ENCODE data around the gene HERC6. TPM values are rescaled to one million over a fixed set of nuclear protein-coding genes. Genes with fewer than 3 reads are reported as not detected.

The HERC6 gene
- polyA plus RNA-seq, 1 of the 3 experiments (the other 2 are of a cell fraction): 1.7 TPM

DNA sequence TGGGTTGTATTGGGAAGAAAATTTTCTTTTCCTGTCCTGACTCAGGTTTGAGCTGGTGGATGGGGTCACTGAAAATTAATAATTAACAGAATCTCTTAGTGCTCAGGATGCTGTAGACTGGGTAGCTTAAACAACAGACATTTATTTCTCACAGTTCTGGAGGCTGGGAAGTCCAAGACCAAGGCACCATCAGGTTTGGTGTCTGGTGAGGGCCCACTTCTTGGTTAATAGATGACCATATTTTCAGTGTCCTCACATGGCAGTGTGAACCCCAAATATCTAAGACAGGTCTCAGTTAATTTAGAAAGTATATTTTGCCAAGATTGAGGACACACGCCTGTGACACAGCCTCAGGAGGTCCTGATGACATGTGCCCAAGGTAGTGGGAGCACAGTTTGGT, 31.1 kb downstream of the HERC6 start:
- POLR2A ChIA-PET: no interaction called here
- CTCF ChIA-PET: interaction anchor here (1.1 kb wide), 1 partner anchor 106 kb away, joined by 3 read pairs; no protein-coding TSS in a partner anchor
- no peaks in the 10 kb centered on the region for H3K4me1 ChIP-seq (ENCODE audit: control insufficient read depth in 1 of 2, insufficient read depth in 2 of 2, low read depth in 1 of 2, low read length in 1 of 2)
- no peak for TF ChIP-seq RFX5 (IDR thresholded peaks at IDR 0.05; ENCODE audit: low read length)
- no peak for TF ChIP-seq TEAD4 (IDR thresholded peaks at IDR 0.05; ENCODE audit: borderline replicate concordance, insufficient read depth)
- no peak overlapping the region for H2AFZ ChIP-seq (ENCODE audit: low read depth)
- no peaks in the 10 kb centered on the region for H3K27me3 ChIP-seq (ENCODE audit: insufficient read depth)
- no peak overlapping the region for H3K4me3 ChIP-seq (ENCODE audit: low read depth in 2 of 2, low read length in 1 of 2)
- no peak for DNase-seq
- no peaks in the 10 kb centered on the region for H3K9me3 ChIP-seq
- H3K4me2 ChIP-seq: no peak overlapping the region
- H3K79me2 ChIP-seq (ENCODE audit: insufficient read depth): no peaks in the 10 kb centered on the region
- no peaks in the 10 kb centered on the region for H3K9me2 ChIP-seq
- H3K27ac ChIP-seq (ENCODE audit: low read depth in 2 of 2, low read length in 1 of 2): no peak overlapping the region
- no peak overlapping the region for H3K9ac ChIP-seq
- WGBS (ENCODE audit: low lambda C conversion rate): 91% methylated on average over 1 of the region's 1 CpG
- no peaks in the 10 kb centered on the region for H4K20me1 ChIP-seq (ENCODE audit: insufficient read depth)
- no peaks in the 10 kb centered on the region for H3F3A ChIP-seq (replicated peaks; ENCODE audit: insufficient read depth)
- H3K36me3 ChIP-seq (replicated peaks in 1 of 2; ENCODE audit: control insufficient read depth in 1 of 2, insufficient read depth in 2 of 2, low read length in 1 of 2): no peaks in the 10 kb centered on the region

DNA sequence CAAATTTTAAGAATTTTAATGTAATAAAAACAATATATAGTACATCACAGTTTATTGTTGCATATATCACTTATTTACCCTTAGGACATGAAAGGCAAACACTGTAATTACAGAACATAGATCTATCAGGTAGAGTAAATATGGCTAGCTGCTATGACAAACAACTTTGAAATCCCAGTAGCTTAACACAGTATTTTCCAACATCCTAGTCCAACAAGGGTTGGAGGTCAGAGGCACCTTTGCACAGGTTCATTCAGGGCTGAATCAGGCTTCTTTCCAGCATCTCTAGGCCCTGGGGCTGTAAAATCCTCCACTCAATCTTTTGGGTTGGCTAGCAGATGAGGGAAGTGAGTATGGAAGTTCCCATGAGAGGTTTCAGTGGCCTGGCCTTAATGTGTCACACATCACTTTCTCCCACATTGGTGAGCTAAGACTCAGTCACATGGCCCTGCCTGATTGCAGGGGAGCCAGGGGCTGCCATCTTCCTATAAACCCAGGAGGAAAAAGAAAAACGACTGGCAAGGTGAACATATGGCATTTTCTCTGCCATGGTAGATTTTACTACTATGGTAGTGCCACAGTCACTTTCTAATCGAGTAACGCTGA, 32.9 kb downstream of the HERC6 start:
- ChIA-PET POLR2A (no interaction called here), CTCF (no interaction called here)
- Histone ChIP-seq H3K4me3 (ENCODE audit: low read depth in 2 of 2, low read length in 1 of 2) (no peak overlapping the region), H3K9me3 (no peaks in the 10 kb centered on the region), H3K9ac (no peak overlapping the region), H2AFZ (ENCODE audit: low read depth) (no peak overlapping the region), H3K27me3 (ENCODE audit: insufficient read depth) (no peaks in the 10 kb centered on the region), H3K27ac (ENCODE audit: low read depth in 2 of 2, low read length in 1 of 2) (no peak overlapping the region), H3K79me2 (ENCODE audit: insufficient read depth) (no peaks in the 10 kb centered on the region), H3K9me2 (no peaks in the 10 kb centered on the region), H4K20me1 (ENCODE audit: insufficient read depth) (no peaks in the 10 kb centered on the region), H3K36me3 (replicated peaks in 1 of 2; ENCODE audit: control insufficient read depth in 1 of 2, insufficient read depth in 2 of 2, low read length in 1 of 2) (no peaks in the 10 kb centered on the region), H3K4me1 (ENCODE audit: control insufficient read depth in 1 of 2, insufficient read depth in 2 of 2, low read depth in 1 of 2, low read length in 1 of 2) (no peaks in the 10 kb centered on the region), H3F3A (replicated peaks; ENCODE audit: insufficient read depth) (no peaks in the 10 kb centered on the region), H3K4me2 (no peak overlapping the region)
- no peak for DNase-seq
- TF ChIP-seq FOXJ3 (CRISPR knock-in tag; IDR thresholded peaks at IDR 0.05): no peak
- TF ChIP-seq, protein P1, sequence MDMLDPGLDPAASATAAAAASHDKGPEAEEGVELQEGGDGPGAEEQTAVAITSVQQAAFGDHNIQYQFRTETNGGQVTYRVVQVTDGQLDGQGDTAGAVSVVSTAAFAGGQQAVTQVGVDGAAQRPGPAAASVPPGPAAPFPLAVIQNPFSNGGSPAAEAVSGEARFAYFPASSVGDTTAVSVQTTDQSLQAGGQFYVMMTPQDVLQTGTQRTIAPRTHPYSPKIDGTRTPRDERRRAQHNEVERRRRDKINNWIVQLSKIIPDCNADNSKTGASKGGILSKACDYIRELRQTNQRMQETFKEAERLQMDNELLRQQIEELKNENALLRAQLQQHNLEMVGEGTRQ (IDR thresholded peaks at IDR 0.05; ENCODE audit: borderline replicate concordance, low read depth, low read length): no peak
- no peak for TF ChIP-seq FOSL2 (IDR thresholded peaks at IDR 0.05; ENCODE audit: borderline replicate concordance, low read depth)
- TF ChIP-seq ELF1 (IDR thresholded peaks at IDR 0.05): no peak
- TF ChIP-seq, protein P2, sequence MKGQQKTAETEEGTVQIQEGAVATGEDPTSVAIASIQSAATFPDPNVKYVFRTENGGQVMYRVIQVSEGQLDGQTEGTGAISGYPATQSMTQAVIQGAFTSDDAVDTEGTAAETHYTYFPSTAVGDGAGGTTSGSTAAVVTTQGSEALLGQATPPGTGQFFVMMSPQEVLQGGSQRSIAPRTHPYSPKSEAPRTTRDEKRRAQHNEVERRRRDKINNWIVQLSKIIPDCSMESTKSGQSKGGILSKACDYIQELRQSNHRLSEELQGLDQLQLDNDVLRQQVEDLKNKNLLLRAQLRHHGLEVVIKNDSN (IDR thresholded peaks at IDR 0.05; ENCODE audit: borderline replicate concordance, low read depth): no peak
- no peak for TF ChIP-seq JUND (IDR thresholded peaks at IDR 0.05)
- TF ChIP-seq, protein P3, sequence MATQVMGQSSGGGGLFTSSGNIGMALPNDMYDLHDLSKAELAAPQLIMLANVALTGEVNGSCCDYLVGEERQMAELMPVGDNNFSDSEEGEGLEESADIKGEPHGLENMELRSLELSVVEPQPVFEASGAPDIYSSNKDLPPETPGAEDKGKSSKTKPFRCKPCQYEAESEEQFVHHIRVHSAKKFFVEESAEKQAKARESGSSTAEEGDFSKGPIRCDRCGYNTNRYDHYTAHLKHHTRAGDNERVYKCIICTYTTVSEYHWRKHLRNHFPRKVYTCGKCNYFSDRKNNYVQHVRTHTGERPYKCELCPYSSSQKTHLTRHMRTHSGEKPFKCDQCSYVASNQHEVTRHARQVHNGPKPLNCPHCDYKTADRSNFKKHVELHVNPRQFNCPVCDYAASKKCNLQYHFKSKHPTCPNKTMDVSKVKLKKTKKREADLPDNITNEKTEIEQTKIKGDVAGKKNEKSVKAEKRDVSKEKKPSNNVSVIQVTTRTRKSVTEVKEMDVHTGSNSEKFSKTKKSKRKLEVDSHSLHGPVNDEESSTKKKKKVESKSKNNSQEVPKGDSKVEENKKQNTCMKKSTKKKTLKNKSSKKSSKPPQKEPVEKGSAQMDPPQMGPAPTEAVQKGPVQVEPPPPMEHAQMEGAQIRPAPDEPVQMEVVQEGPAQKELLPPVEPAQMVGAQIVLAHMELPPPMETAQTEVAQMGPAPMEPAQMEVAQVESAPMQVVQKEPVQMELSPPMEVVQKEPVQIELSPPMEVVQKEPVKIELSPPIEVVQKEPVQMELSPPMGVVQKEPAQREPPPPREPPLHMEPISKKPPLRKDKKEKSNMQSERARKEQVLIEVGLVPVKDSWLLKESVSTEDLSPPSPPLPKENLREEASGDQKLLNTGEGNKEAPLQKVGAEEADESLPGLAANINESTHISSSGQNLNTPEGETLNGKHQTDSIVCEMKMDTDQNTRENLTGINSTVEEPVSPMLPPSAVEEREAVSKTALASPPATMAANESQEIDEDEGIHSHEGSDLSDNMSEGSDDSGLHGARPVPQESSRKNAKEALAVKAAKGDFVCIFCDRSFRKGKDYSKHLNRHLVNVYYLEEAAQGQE (IDR thresholded peaks at IDR 0.05; ENCODE audit: low read depth, low read length): no peak
- TF ChIP-seq TCF12 (IDR thresholded peaks at IDR 0.05): no peak
- no peak for TF ChIP-seq MXI1 (IDR thresholded peaks at IDR 0.05; ENCODE audit: low read depth, low read length)
- TF ChIP-seq GATA2 (CRISPR knock-in tag; IDR thresholded peaks at IDR 0.05): no peak
- TF ChIP-seq POLR2AphosphoS5 (IDR thresholded peaks at IDR 0.05; ENCODE audit: low read depth, low read length): no peak
- no peak for TF ChIP-seq IRF3 (IDR thresholded peaks at IDR 0.05; ENCODE audit: low read depth, low read length)
- TF ChIP-seq RCOR1 (IDR thresholded peaks at IDR 0.05; ENCODE audit: low read length): no peak
- no peak for TF ChIP-seq TAF1 (IDR thresholded peaks at IDR 0.05; ENCODE audit: borderline replicate concordance, low read depth, low read length)
- TF ChIP-seq ZBTB33 (IDR thresholded peaks at IDR 0.05; ENCODE audit: borderline replicate concordance, low read depth): no peak
- TF ChIP-seq EZH2phosphoT487 (IDR thresholded peaks at IDR 0.05; ENCODE audit: borderline replicate concordance, low read depth): no peak
- 75% methylated on average over 3 of the region's 3 CpGs for WGBS (ENCODE audit: low lambda C conversion rate)
